AG09319 (cell line): ENCODE results near the gene NLK.

ENCODE experiments used
- DNase-seq: peaks from one replicate; pipeline ENCODE4 v3.0.0-alpha.2; 2010; ENCODE audit warnings: low read depth; ENCODE audit errors: extremely low read depth
- TF ChIP-seq, protein P1 (sequence below): IDR thresholded peaks from 2 replicates; pipeline ENCODE4 v1.5.1; 2011; ENCODE audit warnings: low read depth, mild to moderate bottlenecking, inconsistent platforms, low read length, moderate library complexity

The NLK gene

DNA sequence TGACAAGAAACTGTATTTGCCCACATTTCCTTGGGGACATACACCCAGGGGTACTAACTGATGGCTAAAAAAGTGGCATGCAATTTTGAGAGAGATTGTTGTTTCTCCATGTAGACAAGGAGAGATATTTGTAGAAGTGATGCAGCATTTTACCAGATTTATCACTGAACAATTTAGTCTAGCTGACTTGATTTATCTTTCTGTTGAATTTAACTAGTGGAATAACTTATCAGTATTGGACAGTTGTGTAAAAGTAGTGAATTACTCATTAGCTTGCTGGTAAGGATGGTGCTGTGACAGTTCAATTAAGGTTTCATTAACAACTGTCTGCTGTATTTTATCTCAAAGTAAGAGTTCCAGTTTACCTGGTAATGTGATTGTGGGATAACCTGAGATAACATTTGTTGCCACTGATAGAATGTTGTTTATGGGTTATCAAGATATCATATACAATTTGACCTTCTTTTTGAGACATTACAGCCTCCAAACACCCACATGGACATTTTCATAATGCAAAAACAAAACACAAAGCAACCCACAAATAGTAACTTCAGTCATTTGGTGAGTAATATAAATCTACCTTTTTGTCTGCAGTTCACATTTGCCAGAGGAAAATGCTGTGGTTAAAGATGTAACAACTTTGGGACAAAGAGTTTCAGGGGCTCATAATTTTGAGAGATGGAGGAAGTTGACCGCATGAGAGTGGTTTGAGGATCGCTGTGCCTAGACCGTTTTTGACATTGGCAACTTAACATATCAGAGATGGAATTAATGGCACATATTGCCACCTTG lies 3.8 kb downstream of the NLK start:
- DNase-seq, result no peak

DNA sequence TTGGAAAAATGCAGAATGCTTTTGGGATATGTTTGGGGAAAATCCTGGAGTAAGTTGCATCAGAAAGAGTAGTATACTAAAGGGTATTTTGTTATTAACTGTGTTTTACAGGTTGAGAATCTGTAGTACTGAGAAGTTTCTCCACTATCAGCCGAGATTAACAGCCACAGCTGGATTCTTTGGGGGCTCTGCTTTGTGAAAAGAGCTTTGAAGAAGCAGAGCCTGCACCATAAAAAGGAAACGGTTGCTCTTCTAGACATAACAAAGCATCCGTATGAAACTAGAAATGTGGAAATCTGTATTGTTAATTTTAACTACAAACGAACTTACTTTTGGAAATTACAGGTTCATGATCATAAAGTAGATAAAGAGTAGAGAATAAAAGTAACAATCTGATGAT lies 5.3 kb downstream of the NLK start:
- TF ChIP-seq, protein P1, sequence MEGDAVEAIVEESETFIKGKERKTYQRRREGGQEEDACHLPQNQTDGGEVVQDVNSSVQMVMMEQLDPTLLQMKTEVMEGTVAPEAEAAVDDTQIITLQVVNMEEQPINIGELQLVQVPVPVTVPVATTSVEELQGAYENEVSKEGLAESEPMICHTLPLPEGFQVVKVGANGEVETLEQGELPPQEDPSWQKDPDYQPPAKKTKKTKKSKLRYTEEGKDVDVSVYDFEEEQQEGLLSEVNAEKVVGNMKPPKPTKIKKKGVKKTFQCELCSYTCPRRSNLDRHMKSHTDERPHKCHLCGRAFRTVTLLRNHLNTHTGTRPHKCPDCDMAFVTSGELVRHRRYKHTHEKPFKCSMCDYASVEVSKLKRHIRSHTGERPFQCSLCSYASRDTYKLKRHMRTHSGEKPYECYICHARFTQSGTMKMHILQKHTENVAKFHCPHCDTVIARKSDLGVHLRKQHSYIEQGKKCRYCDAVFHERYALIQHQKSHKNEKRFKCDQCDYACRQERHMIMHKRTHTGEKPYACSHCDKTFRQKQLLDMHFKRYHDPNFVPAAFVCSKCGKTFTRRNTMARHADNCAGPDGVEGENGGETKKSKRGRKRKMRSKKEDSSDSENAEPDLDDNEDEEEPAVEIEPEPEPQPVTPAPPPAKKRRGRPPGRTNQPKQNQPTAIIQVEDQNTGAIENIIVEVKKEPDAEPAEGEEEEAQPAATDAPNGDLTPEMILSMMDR, result no peak
- no peak for DNase-seq

More for the DNA sequence above, 3.8 kb downstream of the NLK start:
- TF ChIP-seq, protein P1, result no peak

DNA sequence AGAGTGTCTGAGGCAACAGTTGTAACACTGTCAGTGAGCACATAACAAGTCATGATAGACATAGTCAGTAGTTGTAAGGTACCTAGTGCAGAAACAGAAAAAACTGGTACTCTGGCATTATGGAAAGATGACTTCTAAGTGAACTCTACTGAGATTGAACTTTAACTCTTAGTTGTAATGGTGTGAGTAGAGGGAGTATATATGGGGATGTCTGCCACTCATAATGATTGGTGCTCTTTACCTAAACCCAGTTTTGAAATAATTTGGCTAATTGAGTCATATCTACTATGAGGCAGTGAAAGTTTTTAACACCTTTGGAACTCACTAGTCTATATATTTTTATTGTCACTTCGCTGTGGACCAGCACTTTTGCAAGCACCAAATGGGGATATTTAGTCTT lies 6.6 kb downstream of the NLK start:
- no peak for DNase-seq
- TF ChIP-seq, protein P1, result no peak

DNA sequence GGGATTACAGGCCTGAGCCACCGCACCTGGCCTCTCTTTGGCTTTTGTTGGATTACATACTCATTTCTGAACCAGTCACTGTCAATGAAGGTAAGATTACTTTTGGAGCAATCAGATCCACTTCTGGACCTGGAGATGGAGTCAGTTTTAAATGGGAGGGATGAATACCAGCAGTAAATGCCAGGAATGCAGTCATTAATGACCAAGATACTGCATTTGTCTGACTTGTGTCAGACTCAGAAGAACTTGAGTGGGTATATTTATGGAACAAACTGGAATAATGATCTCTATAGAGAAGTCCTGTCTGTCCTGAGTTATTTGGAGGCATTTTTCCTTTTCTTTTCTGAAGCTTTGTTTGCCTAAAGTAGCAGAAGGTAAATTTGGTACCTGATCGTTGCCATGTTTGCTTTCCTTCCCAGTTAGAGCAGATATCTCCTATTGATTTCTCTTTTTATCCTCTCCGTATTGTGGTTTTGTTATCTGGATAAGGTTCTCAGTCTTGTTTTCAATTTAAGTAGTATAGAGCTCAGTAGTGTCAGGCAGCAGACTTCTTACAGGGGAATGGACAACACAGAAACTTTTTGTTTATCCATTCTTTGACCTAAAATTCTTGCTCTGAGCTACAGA lies 10.7 kb downstream of the NLK start:
- TF ChIP-seq, protein P1, result no peak
- no peak for DNase-seq

DNA sequence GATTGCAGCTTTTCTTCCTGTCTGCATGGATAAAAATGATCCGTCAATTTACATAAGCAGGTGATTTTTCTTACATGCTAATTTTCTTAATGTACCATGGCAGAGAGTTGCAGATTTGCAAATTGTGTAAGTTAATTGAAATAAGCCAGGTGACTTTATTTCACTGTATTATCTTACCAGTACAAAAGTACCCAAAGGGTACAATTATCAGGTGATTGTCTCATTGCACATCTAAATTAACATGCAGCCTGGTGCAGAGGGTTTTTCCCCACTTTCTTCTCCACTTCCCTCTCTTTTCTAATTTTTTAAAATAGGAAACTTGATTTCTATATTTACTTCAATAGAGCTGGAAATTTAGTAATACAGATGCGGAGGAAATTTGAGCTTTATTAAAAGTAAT lies 11.2 kb downstream of the NLK start:
- TF ChIP-seq, protein P1, result no peak
- no peak for DNase-seq

DNA sequence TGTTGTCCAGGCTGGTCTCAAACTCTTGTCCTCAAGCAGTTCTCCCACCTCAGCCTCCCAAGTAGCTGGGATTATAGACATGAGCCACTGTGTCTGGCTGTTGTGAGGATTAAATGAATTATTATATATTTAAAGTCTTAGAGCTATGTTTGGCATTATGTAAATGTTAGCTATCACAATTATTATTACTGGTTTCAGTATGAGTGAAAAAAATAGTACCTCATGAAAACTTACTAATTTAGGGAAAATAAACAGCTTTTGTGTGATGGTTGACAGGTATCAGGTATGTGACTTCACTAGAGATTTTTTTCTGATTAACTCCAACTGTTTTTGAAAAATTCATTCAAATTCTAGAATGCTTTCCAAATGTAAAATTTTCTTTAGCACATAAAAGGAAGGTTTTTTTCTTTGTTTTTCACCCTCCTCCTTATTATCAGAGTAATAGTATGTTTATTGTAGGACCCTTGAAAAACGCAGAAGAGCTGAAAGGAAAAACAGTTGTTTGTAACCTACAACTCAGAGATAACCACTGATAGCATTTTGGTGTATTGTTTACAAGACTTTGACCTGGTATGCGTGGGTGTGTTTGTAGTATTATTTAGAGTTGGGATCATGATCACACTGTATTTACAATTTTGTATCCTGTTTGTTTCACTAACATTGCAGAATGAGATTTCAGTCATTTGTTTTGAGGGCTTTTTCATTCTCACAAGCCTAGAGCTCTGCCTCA lies 13.2 kb downstream of the NLK start:
- no peak for DNase-seq
- TF ChIP-seq, protein P1, result no peak

DNA sequence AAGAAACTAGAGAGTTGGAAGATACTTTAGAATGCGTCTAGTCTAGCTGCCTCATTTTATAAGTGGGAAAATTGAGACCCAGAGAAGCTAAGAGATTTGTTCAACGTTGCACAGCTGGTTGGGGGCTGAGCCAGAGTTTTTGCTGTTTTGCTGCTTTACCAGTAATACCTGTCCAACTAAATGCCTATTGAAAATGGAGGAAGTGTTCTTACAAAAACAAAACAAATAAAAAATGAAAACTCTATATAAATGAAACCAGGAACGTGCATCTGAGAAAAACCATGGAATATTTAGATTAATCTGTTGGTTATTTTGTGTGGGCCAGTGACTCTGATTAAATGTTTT lies 13.8 kb downstream of the NLK start:
- TF ChIP-seq, protein P1, result no peak
- no peak for DNase-seq
